GM06990 (cell line): ENCODE results near the gene NKX2-3.

Source experiments
- DNase-seq: peaks from one replicate; pipeline ENCODE4 v3.0.0-alpha.2; 2011; ENCODE audit not compliant: insufficient read length; ENCODE audit errors: extremely low read depth
- H3K27me3 ChIP-seq: replicated peaks from 2 replicates; pipeline ENCODE4 v1.6.0; 2011; ENCODE audit warnings: low read length; ENCODE audit not compliant: control insufficient read depth, insufficient read depth
- H3K36me3 ChIP-seq: 2 replicates; pipeline ENCODE4 v1.5.1; 2011; ENCODE audit warnings: low read length; ENCODE audit not compliant: control insufficient read depth, insufficient read depth
- H3K4me3 ChIP-seq: replicated peaks from 2 replicates; pipeline ENCODE4 v1.5.1; 2011; ENCODE audit warnings: low read depth, mild to moderate bottlenecking, control low read depth, low read length
- TF ChIP-seq, protein P1 (sequence below): IDR thresholded peaks from 2 replicates; pipeline ENCODE4 v1.5.1; 2011; ENCODE audit warnings: low read length, control low read depth, mild to moderate bottlenecking, inconsistent platforms; ENCODE audit not compliant: insufficient read depth, poor library complexity, severe bottlenecking

Gene NKX2-3

DNA sequence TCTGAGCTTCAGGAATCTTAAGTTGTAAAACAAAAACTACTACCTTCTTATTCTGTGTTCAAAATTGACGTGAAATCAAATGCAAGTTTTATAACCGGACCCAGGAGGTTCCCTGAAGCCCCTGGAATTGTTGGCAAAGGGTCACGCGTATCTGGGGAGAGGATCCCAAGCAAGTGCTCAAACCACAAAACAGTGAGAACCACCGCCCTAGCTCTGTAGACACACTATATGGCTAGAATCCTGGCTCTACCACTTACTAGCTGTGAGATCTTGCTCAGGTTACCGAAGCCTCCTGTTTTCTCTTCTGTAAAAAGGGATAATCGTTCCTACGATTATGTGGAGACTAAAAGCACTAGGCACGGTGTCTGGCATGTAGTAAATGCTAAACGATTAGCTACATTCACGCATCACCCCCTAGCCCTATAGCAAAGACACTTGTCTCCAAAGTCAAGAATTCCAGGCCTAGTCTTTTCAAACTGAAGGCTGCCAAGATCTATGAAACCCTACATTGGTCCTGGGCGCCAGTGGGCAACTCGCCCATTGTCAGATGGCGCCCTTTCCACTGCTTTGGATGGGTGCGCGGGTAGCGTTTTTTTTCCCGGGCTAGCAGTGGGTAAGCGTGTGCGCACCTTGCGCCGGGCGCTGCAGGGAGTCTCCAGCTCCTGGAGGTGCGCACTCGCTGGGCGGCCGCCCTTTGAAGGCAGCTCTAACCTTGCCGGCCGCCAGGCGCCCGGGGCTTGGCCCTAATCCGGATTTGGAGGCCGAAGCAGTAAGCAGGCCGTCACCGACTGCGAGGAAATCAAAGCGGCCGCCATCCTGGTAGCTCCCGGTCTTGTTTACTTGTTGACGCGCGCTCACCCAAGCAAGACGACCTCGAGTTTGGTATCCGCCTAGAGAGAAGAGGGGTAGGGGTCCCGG lies 11.6 kb upstream of the NKX2-3 start:
- no peak overlapping the region for H3K4me3 ChIP-seq
- H3K27me3 ChIP-seq, result no peaks in the 10 kb centered on the region; the same call in none of the 2 replicates
- H3K36me3 ChIP-seq, result no peaks in the 10 kb centered on the region
- DNase-seq, result no peak
- TF ChIP-seq, protein P1, sequence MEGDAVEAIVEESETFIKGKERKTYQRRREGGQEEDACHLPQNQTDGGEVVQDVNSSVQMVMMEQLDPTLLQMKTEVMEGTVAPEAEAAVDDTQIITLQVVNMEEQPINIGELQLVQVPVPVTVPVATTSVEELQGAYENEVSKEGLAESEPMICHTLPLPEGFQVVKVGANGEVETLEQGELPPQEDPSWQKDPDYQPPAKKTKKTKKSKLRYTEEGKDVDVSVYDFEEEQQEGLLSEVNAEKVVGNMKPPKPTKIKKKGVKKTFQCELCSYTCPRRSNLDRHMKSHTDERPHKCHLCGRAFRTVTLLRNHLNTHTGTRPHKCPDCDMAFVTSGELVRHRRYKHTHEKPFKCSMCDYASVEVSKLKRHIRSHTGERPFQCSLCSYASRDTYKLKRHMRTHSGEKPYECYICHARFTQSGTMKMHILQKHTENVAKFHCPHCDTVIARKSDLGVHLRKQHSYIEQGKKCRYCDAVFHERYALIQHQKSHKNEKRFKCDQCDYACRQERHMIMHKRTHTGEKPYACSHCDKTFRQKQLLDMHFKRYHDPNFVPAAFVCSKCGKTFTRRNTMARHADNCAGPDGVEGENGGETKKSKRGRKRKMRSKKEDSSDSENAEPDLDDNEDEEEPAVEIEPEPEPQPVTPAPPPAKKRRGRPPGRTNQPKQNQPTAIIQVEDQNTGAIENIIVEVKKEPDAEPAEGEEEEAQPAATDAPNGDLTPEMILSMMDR, result no peak

DNA sequence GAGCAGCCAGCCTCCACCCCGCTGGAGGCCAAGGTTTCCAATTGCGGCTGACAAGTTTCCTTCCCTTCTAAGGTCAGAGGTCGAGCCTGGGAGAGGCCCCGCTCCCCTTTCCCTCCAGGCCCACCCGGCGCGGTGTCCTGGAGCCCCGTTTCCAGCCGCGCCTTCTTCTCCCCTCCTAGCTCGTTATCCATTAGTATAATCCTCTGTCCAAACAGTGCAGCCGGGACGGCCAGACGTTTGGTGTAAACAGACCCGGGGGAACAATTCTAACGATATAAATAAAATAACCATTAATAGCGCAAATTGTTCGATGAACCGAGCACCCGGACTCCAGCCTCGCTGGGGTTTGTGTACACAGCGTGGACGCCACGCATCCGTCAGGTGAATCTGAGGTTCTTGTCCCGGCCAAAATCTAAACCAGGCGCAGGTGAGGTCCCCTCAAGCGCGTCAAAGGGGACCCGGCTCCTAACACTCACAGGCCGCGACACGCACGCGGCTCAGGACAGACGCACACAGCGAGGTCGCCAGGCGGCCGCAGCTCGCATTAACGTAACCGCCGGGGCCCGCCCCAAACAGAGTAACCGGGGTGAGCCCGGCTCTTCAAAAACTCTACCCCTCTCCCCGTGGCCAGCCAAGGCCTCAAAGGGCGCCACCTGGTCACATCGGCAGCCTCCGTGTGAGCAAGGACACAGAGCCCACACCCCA lies 10.8 kb upstream of the NKX2-3 start:
- no peak for DNase-seq

DNA sequence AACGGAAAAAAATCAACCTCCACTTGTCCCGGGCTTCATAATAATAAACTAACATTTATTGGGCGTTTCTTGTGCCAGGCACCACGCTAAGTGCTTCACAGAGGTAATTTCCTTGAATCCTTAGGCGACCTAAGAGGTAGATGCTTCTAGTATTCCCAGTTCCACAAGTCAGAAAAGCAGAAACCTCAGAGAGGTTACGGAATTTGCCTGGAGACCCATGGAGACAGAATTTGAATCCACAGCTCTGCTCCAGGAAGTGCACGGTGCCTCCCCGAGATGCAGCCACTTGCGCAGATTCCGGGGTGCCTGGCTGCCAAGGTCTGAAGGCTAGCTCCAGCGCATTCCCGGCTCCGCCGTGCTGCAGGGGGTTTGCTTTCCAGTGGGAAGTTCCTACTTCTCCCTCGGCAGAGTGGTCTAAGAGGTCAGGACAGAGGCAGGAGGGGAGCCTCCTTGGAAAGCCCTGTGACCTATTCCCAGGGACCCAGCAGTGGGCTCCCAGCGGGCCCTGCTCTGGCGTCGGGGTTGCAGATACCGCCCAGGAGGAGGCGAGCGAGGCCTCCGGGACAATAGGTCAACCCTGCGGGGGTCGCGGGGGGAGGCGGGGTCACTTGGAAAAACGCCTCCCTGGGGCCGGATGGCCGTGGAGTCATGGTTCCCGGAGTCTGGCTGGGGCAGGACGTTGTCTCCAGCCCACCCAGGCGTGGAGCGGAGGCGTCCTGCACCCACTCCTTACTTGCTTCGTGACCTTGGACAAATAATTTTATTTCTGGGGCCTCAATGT lies 10.1 kb upstream of the NKX2-3 start:
- Histone ChIP-seq H3K27me3 (no peaks in the 10 kb centered on the region; the same call in none of the 2 replicates), H3K4me3 (no peak overlapping the region), H3K36me3 (no peaks in the 10 kb centered on the region)
- no peak for DNase-seq
- TF ChIP-seq, protein P1, result no peak

More for the DNA sequence above, 10.8 kb upstream of the NKX2-3 start:
- TF ChIP-seq, protein P1, result no peak
- Histone ChIP-seq H3K27me3 (no peaks in the 10 kb centered on the region; the same call in none of the 2 replicates), H3K36me3 (no peaks in the 10 kb centered on the region), H3K4me3 (no peak overlapping the region)

DNA sequence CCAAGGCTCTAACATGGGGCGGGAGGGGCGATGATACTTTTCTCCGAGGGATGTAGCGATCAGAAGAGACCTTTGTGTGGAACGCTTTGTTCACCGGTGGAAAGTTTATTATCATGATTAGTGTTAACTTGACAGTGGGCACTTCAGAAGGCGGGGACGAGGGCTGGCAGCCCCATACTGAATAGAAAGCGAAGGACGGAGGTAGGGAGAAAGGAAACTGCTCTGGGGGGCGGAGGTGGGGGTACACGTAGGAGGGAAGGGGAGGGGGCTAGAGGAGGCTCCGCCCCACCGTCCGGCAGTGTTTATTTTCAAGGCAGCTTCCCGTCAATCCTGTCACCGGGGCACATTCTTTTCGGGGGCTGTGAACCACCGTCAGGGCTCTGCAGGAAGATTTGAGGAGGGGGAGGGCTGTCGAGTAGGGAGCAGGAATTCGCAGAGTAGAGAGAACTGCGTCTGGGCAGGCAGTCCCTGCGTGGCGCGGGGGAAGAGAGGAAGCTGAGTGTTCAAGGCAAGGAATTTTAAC lies 9.4 kb upstream of the NKX2-3 start:
- H3K4me3 ChIP-seq, result no peak overlapping the region
- no peak for DNase-seq
- TF ChIP-seq, protein P1, result no peak
- no peaks in the 10 kb centered on the region for H3K36me3 ChIP-seq
- H3K27me3 ChIP-seq, result no peaks in the 10 kb centered on the region; the same call in none of the 2 replicates

- Histone ChIP-seq H3K36me3 (no peaks in the 10 kb centered on the region), H3K27me3 (no peaks in the 10 kb centered on the region; the same call in none of the 2 replicates), H3K4me3 (no peak overlapping the region)
- DNase-seq, result no peak
- TF ChIP-seq, protein P1, result no peak
These were observed 8.6 kb upstream of the NKX2-3 start for GRCh38 chr10:99524050-99524666.
